Measurements from ENCODE around the gene SMIM35.

DNA sequence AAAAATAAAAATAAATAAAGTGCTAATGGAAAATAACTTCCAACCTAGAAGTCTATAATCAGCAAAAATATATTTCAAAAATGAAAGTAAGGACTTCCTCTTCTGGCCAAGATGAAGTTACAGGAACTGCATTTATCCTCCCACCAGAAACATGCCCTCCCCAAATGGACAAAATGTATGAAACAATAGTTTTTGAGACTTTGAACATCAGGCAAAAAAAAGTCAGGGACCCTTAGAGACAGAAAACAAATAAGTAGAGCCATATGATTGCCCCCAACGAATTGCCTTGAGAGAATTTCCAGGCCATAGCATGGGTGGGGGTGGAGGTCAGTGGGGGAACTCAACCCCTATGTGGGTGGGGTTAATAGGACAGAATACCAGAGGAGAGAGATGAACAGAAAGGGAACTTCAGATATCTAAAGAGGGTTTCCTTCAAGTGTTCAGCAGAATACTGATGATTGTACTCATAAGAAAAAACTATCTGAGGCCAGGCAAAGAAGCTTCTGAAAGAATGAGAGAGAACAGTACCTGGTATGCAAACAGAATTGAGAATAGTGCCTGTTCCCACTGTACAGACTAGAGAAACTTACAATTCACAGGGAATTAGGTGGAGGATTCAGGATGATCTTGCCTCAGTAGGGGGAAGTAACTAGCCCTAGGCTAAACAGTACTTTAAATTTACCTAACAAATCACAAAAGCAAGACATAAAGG, 127.2 kb downstream of the SMIM35 start:
- no peak for TF ChIP-seq POLR2A (IDR thresholded peaks at IDR 0.05; ENCODE audit: low read length)
- TF ChIP-seq GATA1 (IDR thresholded peaks at IDR 0.05; ENCODE audit: low read depth, low read length): no peak

Measured in erythroblast (primary cell).